T-helper 22 cell (primary cell): Measurements from ENCODE around the gene PLEKHD1.
"Not testable (repeated sequence)": the region's sequence is repeated elsewhere in the genome, so short reads cannot be mapped to it uniquely, and the experiment has no call there.

Experiments used
- DNase-seq: peaks from one replicate; pipeline ENCODE4 v3.0.0-alpha.2; 2020; ENCODE audit warnings: low read depth

PLEKHD1 gene

DNA sequence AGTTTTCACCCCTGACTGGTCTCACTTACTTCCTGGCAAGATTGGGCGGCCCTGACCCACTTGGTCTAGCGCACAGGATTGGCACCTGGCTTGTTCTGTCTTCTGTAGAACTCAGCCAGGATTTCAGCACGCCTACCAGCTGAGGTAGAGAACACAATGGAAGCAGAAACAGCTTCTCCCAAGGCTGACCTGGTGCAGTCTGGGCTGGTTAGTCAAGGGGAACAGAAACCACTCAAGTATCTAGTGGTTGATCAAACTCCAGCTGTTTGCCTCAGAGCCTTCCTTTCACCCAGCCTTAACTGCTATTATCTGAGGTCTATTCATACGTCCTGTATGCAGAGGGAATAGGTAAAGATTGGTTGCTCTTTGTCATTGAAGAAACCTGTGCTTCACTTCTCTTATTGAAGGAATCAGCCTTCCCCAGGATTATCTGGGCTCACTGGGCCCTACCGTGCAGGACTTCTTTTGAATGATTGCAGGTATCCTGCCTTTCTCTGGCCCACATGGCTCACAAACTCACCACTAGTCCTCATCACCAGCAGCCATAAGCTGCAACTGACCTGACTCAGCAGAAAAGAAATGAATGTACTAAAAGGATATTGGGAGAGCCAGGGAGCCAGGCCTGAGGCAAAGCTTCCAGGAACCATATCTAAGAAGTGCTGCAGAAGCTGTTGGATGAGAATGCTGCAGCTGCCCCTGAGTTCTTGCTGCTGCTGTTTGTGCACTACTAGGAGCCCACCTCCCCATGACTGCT lies 2.5 kb upstream of the PLEKHD1 start:
- no peak for DNase-seq

DNA sequence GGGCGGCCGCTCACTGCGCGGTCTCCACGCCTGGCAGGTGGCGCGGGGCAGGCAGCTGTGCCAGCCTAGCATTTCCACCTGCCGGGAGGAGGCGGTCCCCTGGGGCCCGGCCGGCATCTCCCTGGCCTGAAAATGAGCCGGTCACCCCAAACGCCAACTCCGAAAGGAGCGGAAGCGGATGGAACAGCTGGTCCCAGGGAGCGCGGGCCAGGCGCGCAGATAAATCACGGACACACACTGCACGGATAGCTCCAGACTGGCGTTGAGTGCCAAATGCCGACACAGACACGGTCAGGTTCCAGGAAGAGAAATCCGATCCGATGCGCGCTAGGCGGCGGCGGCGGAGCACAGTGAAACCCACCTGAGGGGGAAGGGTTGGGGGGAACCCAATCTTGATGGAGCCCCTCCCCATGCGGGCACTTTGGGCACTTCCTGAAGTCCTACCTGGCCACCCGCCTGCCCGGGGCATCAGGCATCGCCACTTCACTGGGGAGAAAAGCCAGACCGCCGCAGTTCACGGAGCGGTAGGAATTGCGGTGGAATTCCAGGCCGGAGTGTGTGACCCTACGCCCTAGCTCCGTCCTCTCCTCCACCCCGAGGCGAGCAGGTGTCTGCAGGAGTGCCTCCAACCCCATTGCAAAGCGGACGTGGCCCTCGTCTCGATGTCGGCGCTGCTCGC lies 624 bp upstream of the PLEKHD1 start:
- no peak for DNase-seq

DNA sequence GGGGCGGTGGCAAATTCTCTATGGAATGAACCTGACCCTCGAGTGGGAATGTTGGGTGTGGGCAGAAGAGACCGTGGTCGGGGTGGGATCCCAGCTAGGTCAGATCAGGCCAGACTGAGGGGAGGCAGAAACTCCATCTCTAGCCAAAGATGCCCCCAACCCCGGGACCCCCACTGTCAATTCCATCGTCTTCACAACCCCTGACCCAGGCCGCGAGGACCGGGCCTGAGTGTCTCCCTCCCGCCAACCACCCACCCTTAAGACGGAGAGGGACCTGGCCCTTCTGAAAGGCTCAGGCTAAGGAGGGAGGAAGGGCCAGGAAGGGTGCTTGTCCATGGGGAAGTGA lies 760 bp downstream of the PLEKHD1 start:
- no peak for DNase-seq

DNA sequence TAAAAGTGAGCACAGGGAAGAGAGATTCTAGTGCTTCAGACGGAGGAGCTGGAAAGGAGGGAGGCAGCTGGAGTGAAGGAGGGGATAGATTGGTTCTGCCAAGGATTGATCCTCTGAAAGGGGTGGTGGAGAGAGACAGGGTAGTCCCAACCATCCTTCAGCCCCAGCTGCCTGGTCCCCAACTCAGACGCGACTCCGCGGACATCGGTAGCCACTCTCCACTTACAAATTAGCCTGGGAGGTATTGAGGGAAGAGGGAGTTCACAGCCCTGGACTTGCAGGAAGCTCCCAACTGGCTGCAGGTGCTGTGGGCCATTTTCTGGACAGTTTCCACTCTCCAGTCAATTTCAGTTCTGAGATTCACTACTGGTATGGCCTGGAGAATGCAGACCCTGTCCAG lies 1.2 kb downstream of the PLEKHD1 start:
- DNase-seq: no peak

DNA sequence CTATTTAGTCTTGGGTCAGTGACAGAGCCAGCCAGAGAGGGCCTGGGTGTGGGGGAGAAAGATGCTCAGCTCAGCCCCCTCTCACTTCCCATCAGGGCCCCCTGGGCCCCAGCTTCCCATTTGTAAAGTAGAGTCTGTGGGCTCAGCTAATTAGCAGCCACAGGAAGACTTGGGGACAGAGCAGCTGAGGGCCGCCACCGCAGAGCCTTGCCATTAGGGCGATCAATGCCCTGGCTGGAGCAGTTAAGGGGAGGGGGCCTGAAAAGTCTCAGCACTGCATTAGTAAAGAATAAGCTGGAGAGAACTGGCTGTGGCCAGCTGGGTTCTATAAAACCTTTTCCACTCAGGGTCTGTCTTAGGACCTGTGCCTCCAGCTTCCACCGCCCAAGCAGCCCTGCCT lies 2.7 kb downstream of the PLEKHD1 start:
- DNase-seq: no peak

DNA sequence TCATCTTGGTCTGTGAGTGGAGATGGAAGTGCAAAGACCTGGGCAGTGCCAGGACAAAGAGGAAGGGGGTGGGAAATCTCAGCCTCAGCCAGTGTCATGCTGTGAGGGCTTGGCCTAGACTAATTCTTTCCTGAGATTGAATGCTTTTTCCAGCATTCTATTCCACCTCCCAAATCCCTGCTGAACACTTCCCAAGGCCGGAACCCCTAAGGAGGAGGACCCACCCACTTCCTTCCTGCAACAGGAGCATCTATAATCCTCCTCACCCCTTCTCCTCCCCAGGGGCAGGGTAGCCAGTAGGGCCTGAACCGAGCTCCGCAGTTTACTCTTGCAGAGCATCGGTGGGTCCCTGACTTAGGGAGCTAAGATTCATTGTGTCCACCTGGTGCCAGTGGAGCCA lies 3.2 kb downstream of the PLEKHD1 start:
- DNase-seq: no peak

DNA sequence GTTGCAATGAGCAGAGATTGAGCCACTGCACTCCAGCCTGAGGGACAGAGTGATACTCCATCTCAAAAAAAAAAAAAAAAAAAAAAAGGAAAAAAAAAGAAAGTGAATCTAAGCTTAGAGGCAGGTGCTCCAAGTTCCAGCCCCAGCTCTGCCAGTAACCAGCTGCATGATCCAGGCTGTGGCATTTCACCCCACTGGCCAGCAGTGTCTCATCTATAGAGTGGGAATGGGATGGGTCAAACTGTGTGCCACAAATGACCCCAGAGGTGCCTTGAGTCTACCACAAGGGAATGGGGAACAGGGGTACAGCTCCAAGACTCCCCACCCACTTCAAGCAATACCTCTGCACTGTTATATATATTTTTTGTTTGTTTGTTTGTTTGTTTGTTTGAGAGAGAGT lies 5.0 kb downstream of the PLEKHD1 start:
- DNase-seq: no peak

DNA sequence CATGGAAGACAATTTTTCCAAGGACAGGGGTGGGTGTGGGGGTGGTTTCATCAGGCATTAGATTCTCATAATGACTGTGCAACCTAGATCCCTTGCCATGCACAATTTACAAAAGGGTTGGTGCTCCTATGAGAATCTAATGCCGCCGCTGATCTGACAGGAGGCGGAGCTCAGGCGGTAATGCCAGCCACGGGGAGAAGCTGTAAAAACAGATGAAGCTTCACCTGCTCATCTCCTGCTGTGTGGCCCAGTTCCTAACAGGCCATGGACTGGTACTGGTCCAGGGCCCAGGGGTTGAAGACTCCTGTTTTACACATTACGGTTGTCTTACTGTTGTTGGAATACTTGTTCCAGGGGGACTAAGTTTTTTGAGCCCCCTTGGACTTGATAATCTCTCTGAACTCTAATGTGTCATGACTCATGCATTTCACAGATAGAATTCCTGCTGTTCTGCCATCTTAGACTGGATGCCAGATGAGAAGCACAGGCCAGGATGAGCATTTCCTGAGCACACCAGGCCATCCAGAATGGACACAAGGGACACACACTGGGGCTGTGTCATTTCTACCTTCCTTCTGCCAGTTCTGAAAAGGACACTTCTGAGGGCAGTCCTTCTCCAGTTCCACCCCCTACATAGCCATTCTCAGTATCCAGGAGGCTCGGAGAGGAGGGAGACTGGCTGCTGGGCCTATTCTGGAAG lies 5.8 kb downstream of the PLEKHD1 start:
- no peak for DNase-seq

DNA sequence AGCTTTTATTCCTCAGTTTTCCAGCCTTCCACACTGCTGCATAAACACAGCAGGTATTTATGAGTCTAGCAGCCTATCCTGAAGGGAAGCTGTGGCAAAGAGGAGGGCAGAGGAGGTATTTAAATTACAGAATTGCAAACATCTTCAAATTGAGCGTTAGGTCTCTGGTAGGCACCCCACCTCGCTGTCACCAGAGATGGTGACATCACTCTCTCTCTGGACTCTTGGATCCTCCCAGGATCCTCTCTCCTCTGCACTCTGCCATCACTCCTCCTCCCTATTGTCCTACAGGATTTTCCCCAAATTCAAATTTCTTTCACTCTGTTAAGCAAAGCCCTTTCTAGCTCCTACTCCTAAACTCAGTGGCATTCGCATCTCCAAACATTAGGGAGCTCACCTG lies 6.7 kb downstream of the PLEKHD1 start:
- DNase-seq: no peak

DNA sequence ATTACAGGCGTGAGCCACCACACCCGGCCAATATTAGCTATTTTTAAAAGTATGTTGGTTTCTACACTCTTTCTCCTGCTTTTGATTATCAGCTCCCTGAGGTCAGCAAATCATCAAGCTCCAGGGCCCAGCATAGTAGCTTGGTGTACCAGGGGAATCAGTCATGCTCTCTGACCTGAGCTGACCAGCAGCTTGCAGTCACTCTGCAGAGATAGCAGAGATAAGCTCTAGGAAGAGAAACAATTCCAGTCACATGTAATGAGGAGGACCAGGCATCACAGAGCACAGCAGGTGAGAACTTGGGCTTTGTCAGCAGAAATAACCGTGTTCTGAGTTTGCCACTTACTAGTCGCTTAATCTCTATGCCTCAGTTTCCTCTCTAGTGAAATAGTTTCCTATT lies 8.5 kb downstream of the PLEKHD1 start:
- DNase-seq: no peak

DNA sequence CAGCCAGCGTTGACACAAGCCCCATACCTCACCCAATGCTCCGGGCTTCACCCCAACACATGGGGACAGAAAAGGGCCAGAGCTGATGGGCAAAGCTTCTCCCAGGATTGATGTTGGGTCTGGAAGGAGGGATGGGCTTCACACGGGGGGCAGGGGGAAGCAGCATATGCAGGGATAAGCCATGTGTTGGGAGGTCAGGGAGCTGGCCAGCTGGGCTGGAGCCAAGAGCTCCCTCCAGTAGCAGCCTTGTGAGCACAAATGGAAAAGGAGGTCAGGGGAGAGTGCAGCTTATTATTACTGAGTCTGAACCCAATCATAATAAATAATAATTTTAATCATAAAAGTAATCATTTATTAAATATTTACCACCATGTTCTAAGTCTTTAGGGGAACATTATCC lies 9.3 kb downstream of the PLEKHD1 start:
- no peak for DNase-seq

DNA sequence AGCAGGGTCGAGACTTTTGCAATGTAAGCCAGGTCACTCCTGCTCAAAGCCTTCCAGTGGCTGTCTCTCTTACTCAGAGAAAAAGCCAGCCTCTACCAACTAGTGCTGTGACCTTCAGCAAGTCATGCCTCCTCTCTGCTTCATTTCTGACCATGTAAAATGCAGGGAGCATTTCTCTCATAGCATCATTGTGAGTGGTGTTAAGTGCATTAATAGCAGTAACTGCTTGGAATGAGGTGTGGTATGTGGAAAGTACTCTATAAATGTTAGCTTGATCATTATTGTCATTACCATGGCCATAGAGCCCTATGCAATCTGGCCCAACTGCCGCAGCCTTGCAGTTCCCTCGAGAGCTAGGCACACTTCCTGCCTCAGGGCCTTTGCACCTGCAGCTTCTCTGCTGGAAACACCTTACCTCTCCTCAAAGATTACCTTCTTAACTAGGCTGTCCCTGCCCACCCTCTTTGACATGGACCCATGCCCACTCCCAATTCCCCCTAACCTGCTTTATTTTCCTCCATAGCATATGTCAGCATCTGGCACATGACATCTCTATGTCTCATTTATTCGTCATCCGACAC lies 10.9 kb downstream of the PLEKHD1 start:
- DNase-seq: no peak

DNA sequence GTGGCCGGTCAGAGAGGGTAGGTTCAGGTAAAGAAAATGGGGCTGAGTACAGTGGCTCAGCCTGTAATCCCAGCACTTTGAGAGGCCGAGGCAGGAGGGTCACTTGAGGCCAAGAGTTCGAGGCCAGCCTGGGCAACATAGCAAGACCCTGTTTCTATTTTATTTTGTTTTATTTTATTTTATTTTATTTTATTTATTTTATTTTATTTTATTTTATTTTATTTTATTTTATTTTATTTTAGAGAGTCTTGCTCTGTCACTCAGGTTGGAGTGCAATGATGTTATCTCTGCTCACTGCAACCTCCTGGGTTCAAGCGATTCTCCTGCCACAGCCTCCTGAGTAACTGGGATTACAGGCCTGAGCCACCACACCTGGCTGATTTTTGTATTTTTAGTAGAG lies 13.3 kb downstream of the PLEKHD1 start:
- not testable (repeated sequence) for DNase-seq

DNA sequence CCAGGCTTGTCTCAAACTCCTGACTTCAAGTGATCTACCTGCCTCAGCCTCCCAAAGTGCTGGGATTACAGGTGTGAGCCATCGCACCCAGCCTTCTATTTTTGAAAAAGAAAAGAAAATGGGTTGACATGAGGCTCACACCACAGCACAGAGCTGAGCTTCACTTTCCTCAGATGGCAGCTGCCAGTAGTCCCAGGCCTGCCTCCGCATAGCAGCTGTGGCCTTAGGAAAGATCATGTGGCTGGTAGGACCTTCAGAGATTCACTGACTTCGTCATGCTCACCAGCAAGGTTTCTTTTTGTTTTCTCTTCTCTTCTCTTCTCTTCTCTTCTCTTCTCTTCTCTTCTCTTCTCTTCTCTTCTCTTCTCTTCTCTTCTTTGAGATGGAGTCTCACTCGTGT lies 13.8 kb downstream of the PLEKHD1 start:
- DNase-seq: not testable (repeated sequence)

DNA sequence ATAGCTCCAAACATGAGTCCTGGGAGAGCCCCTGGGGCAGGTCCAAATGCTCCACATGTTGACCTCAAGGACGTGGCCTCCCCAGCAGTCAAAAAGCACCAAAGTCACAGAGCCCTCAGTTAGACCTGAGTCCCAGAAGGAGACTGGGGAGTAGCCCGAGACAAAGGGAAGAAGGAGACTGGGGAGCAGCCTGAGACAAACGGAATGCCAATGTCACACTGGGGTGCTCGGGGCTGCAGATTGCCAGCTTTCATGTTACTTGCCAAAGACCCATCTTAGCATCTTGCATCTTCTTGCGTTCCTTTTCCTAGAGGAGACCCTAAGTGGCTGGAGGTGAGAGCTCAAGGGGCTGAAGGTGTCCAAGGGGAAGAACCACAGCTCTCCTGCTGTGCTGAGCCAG lies 14.9 kb downstream of the PLEKHD1 start:
- DNase-seq: no peak

DNA sequence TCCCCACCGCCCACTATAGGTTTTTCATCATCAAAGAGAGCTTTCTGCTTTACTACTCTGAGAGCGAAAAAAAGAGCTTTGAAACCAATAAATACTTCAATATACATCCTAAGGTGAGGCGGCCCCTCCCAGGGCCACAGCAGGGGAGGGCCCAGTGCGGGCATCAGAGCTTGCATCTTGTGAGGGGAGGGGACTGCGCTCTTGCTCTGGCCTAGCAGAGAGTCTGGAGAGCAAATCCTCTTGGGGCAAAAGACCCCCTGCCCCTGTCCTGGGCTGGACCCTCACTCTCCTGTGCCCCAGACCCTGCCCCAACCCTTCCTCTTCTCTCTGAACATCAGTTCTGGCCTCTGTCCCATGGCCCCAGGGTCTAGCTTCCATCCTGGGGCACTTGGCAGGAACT lies 15.6 kb downstream of the PLEKHD1 start:
- no peak for DNase-seq

DNA sequence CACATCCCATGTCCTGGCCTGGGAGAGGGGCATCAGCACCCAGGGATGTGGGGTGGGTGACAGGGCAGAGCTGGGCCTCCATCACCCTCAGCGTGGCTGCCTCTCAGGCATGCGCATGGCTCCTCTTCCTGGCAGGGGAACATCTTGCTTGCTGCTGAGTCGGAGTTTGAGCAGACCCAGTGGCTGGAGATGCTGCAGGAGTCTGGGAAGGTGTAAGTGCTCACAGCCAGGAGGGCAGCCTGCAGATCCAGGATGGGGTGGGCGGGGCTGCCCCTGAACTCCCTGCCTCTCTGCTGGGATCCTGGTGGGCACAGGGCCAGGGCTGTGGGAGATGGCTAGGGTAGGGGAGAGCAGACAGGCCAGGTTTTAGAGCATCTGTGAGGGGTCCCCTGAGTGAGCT lies 16.2 kb downstream of the PLEKHD1 start:
- DNase-seq: no peak

DNA sequence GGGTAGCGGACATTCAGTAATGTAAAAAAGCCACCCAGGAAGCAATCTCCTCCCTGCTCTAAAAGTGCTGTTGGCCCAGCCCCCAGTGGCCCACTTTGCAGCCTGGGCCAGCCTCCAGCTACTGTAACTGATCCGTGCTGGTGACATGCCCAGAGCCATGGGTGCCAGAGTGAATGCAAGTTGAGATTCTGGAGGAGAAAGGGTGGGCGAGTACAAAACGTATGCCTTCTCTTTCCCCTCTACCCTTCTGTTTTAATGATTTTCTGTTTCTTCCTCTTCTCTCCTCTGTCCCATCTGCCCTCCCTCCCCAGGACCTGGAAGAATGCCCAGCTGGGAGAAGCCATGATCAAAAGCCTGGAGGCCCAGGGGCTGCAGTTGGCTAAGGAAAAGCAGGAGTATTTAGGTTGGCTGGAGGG lies 16.9 kb downstream of the PLEKHD1 start:
- DNase-seq: no peak

DNA sequence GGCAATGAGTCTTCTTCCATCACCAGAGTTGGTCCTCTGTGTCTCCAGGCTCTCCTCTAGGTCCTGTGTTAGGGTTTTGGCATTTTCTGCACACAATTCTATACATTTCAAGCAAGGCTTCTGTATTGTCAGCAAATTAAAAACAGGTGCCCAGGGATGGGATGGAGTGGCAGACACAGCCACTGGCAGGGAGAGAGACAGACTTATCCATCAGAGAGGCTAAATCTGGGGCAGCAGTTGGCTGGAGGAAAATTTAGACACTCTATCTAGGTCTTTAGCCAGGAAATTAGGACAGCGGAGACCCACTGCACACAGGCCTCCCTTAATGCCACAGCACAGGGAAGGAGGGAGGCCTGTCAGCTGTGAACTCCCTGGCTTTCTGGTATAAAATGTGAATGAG lies 20.2 kb downstream of the PLEKHD1 start:
- no peak for DNase-seq

DNA sequence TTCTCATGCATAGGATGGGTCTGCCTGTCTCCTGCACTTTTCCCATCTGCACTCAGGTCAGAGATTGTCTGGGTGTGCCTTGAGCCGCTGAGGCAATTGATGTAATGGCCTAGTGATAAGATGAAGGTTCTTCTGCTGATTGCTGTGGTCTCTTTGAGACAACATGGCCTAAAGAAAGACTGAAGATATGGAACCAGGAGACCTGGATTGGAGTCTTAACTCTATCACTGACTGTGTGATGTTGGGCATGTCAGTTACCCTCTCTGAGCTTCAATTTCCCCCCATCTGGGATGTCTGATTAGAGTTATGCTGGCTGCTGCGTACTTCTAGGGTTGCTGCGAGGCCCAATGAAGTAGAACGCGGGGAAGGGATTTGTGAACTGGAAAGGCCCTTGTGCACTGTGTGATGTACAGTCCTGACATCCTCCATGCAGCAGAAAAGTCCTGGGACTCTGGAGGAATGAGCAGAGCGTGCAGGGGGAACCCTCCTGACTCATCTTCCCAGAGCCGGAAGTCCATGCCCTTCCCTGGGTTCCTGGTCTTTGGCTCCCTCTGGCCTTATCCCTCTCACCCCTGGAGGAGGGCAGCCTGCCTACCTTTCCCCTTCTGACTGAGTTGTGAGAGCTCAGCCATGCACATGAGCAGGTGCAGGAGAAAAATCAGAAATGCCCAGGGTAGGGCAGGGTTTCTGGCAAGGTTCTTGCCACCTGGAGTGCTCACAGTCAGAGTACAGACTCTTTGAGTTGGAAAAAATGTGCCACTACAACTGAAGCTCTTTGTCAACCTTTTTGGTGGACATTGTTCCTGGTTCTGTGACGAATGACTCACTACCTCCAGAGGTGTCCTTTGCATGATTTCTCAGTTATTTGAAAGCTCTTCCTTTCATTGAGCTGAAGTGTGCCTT lies 21.1 kb downstream of the PLEKHD1 start:
- DNase-seq: no peak

DNA sequence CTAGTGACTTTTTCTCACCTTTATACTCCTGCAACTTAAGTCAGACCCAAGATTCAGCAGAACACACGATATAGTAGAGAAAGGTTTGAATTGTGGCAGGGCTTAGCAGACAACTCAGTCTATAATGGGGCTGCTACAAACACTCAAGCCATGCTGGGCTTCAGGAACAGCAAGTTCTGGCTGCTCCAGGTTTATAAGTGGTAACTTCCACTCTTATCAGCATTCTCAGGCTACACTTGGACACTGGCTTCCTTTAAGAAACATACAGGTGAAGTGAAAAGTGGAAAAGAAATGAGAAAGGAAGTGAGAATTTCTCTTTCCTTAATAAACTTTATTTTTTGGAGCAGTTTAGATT lies 21.7 kb downstream of the PLEKHD1 start:
- no peak for DNase-seq
